Thyroid gland (tissue), 4 donors: ENCODE data around the gene UNC5C. TPM values are rescaled to one million over a fixed set of nuclear protein-coding genes. Genes with fewer than 3 reads are reported as not detected.

Experiments used
- DNase-seq, 2 donors: peaks; one replicate each; pipeline ENCODE4 v3.0.0-alpha.2; 2019
- H3K27ac ChIP-seq, 3 donors: fragments of 200-600 bp; sonication (generic); 1 replicate in 2 of 3; 2 replicates in 1 of 3; pipeline ENCODE4 v1.5.1; 2016 to 2019; ENCODE audit warnings: mild to moderate bottlenecking in 1 of 3, moderate library complexity in 1 of 3
- H3K27me3 ChIP-seq: fragments of 200-600 bp; sonication (generic); one replicate; pipeline ENCODE4 v1.5.1; 2019
- H3K36me3 ChIP-seq, 2 donors: fragments of 200-600 bp; sonication (generic); one replicate each; pipeline ENCODE4 v1.5.1; 2016 to 2019
- H3K4me1 ChIP-seq, 2 donors: fragments of 200-600 bp; sonication (generic); one replicate each; pipeline ENCODE4 v1.5.1; 2017 to 2019
- H3K4me3 ChIP-seq, 3 donors: fragments of 200-600 bp; sonication (generic); replicated peaks in 1 of 3; 1 replicate in 2 of 3; 2 replicates in 1 of 3; pipeline ENCODE4 v1.5.1; 2016; ENCODE audit warnings: mild to moderate bottlenecking in 1 of 3
- H3K9me3 ChIP-seq: fragments of 200-600 bp; sonication (generic); one replicate; pipeline ENCODE4 v1.5.1; 2017
- CTCF ChIP-seq, 6 experiments: fragments of 200-600 bp in 3 of 6; fragments of 450-650 bp in 3 of 6; sonication (generic) in 3 of 6; IDR thresholded peaks; one replicate each; pipeline ENCODE4 v1.5.1; 2016 to 2019; ENCODE audit warnings: antibody characterized with exemption in 6 of 6, mild to moderate bottlenecking in 2 of 6, inconsistent platforms in 1 of 6, moderate library complexity in 1 of 6
- POLR2A ChIP-seq, 2 donors: fragments of 450-650 bp; IDR thresholded peaks; one replicate each; pipeline ENCODE4 v1.6.1; 2017; ENCODE audit warnings: antibody characterized with exemption in 2 of 2, mild to moderate bottlenecking in 2 of 2, moderate library complexity in 1 of 2
- WGBS, 2 donors: methylation state at CpG; one replicate each; pipeline ENCODE4 v1.1.5; 2017; 5-methylcytosine and 5-hydroxymethylcytosine counted together
- intact Hi-C: fragments of 100-400 bp; cut with DNase I; formaldehyde crosslinking; loops from one replicate; pipeline ENCODE4 v1.15.1; 2023
- total RNA-seq, 4 donors: library from RNA; depleted of rRNA; stranded (reverse); fragments of >200 nt; gene quantifications; one replicate each; pipeline ENCODE4 v1.2.3, GENCODE V29; 2016

The UNC5C gene
- total RNA-seq, 4 donors from 2014 or later: 27.1 to 72.0 (median 59.0) TPM

GRCh38 chr4:95563638-95564337 lies 15.0 kb upstream of the UNC5C start:
- TF ChIP-seq CTCF (IDR thresholded peaks at IDR 0.05) (no peak), POLR2A (IDR thresholded peaks at IDR 0.05) (no peak)
- H3K27me3 ChIP-seq: no peaks in the 10 kb centered on the region
- H3K4me1 ChIP-seq: no peaks in the 10 kb centered on the region
- intact Hi-C loops: no loop called here
- no peak overlapping the region for H3K4me3 ChIP-seq
- no peaks in the 10 kb centered on the region for H3K36me3 ChIP-seq
- WGBS, 2 donors: 84 to 100% methylated on average over 2 of the region's 2 CpGs
- H3K27ac ChIP-seq: no peak overlapping the region
- DNase-seq: no peak
- no peaks in the 10 kb centered on the region for H3K9me3 ChIP-seq

- Histone ChIP-seq H3K4me1 (no peaks in the 10 kb centered on the region), H3K9me3 (no peaks in the 10 kb centered on the region), H3K36me3 (no peaks in the 10 kb centered on the region), H3K27ac (no peak overlapping the region), H3K4me3 (no peak overlapping the region), H3K27me3 (no peaks in the 10 kb centered on the region)
- intact Hi-C loops: no loop called here
- TF ChIP-seq POLR2A (IDR thresholded peaks at IDR 0.05) (no peak), CTCF (IDR thresholded peaks at IDR 0.05) (no peak)
- DNase-seq: no peak
- WGBS, 2 donors: 76 to 84% methylated on average over 1 of the region's 1 CpG
These were observed 12.0 kb upstream of the UNC5C start for GRCh38 chr4:95560774-95561173.

GRCh38 chr4:95556207-95556859 lies 7.6 kb upstream of the UNC5C start:
- Histone ChIP-seq H3K27me3 (no peaks in the 10 kb centered on the region), H3K36me3 (no peaks in the 10 kb centered on the region), H3K4me1 (no peaks in the 10 kb centered on the region), H3K27ac (no peak overlapping the region), H3K9me3 (no peaks in the 10 kb centered on the region), H3K4me3 (no peak overlapping the region)
- TF ChIP-seq POLR2A (IDR thresholded peaks at IDR 0.05): no peak
- no peak for TF ChIP-seq CTCF (IDR thresholded peaks at IDR 0.05)
- DNase-seq: no peak
- WGBS, 2 donors: 86 to 91% methylated on average over 4 of the region's 4 CpGs
- intact Hi-C loops: no loop called here

- no peak for TF ChIP-seq CTCF (IDR thresholded peaks at IDR 0.05)
- TF ChIP-seq POLR2A (IDR thresholded peaks at IDR 0.05): no peak
- Histone ChIP-seq H3K4me1 (peaks cover 0 to 7% of the 10 kb centered on the region in 2 donors), H3K9me3 (no peaks in the 10 kb centered on the region), H3K27me3 (no peaks in the 10 kb centered on the region), H3K27ac (no peak overlapping the region), H3K4me3 (no peak overlapping the region), H3K36me3 (no peaks in the 10 kb centered on the region)
- WGBS, 2 donors: 78 to 86% methylated on average over 4 of the region's 4 CpGs
- intact Hi-C loops: no loop called here
- no peak for DNase-seq
These were observed 4.3 kb upstream of the UNC5C start for GRCh38 chr4:95552942-95553550.

- no peak for DNase-seq
- H3K36me3 ChIP-seq: no peaks in the 10 kb centered on the region
- 79 to 88% methylated on average over 2 of the region's 2 CpGs for WGBS, 2 donors
- no peaks in the 10 kb centered on the region for H3K9me3 ChIP-seq
- TF ChIP-seq POLR2A (IDR thresholded peaks at IDR 0.05): no peak
- TF ChIP-seq CTCF (IDR thresholded peaks at IDR 0.05): no peak
- no peak overlapping the region for H3K4me3 ChIP-seq
- H3K27ac ChIP-seq: no peak overlapping the region
- peaks cover 0 to 7% of the 10 kb centered on the region in 2 donors for H3K4me1 ChIP-seq
- intact Hi-C loops: no loop called here
- no peaks in the 10 kb centered on the region for H3K27me3 ChIP-seq
These were observed 2.9 kb upstream of the UNC5C start for GRCh38 chr4:95551653-95552052.
